Left cardiac atrium (tissue), 4 donors: ENCODE measurements around the gene ZNF423. TPM values are rescaled to one million over a fixed set of nuclear protein-coding genes. Genes with fewer than 3 reads are reported as not detected.

Experiments used
- ATAC-seq, 2 donors: fragments of 200-7000 bp; cut with Tn5 transposase; one replicate each; pipeline ENCODE4 v1.9.1; 2020; ENCODE audit warnings: mild to moderate bottlenecking in 2 of 2, moderate library complexity in 2 of 2
- DNase-seq: peaks from one replicate; pipeline ENCODE4 v3.0.0-alpha.2; 2020
- intact Hi-C, 2 donors: fragments of 100-400 bp; cut with DNase I; formaldehyde crosslinking; loops; one replicate each; pipeline versions ENCODE4 v1.14.1 to v1.15.1; 2022 to 2023
- total RNA-seq, 2 donors: library from RNA; stranded (reverse); fragmentation: NEBNext Ultra II Directional; extraction: Animal tissue kit (Norgen Biotek cat#: 25700); gene quantifications; one replicate each; pipeline ENCODE4 v1.2.1, GENCODE V29; 2021
- donor health status: DM: no; HTN: yes; CAD: no.
- donor health status: DM: no; HTN: yes; CAD: no; lungs with severe emphysema.
- donor health status: DM: yes; HTN: yes; CAD: no.
- donor health status: Dilated cardiomyopathy.

Gene ZNF423
- total RNA-seq, 2 donors from 2014 or later: 11.1 to 13.8 TPM

DNA sequence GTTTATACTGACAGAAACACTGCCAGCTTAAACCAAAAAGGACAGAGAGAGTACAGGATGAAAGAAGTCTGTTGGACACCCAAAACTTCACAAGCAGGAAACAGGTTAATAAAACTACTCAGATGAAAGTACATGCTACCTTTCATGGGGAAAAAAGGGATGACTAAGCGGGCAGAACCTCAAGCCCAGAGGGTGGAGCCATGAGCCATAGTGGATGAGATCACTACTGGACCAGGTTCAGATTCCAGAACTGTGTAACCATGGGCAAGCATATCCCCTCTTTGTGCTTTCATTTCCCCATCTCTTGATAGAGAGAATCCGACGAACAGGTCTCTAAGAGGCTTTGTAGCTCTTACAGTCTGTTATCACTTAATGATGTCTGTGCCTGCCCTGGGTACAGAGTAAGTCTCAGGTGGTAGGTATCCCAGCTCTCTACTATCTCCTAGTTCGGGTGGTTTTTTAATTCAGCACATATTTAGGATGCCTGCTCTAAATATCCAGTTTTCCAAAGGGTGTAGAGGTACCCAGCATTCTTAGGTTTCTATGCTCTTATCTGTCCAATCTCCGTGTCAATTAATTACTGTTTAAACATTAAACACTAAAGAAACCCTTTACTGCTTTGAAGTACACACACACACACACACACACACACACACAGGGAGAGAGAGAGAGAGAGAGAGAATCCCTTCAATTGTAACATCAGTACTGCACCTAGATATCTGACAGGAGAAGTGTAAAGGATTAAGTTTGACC, 206.7 kb downstream of the ZNF423 start:
- ATAC-seq (peak in 1 of 2 donors; percentile 61), DNase-seq (no peak)
- intact Hi-C loops: no loop called here

DNA sequence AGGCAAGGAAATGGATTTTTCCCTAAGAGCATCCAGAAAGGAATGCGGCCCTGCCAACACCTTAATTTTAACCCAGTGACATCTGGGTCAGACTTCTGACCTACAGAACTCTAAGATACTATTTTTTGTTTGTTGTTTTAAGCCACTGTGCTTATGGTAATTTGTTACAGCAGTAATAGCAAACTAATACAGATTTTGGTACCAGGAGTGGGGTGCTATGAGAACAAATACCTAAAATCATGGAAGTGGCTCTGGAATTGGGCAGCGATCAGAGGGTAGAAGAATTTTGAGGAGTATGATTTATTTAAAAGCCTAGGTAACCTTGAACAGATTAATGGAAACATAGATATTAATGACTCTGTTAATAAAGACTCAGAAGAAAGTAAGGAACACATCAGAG, 208.2 kb downstream of the ZNF423 start:
- ATAC-seq (no peak), DNase-seq (no peak)
- intact Hi-C loops: no loop called here

DNA sequence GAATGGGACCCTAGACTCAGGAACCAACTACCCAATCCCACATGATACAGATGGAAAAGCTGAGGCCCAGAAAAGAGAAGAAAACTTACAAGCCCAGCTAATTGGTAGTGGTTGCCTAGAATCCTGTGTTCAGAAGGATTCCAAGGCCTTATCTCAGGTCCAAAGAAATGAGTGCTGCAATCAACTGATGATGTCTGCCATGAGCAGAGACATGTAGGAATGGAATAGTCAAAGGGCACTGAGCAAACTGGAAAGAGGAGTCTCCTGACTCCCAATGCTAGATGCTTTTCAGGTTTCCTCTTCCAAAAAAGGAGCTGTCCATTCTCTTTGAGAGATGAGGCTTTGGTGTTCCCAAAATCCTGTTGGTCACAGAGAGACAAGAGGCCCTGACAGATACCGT, 210.6 kb downstream of the ZNF423 start:
- ATAC-seq (no peak), DNase-seq (no peak)
- intact Hi-C loops: no loop called here

DNA sequence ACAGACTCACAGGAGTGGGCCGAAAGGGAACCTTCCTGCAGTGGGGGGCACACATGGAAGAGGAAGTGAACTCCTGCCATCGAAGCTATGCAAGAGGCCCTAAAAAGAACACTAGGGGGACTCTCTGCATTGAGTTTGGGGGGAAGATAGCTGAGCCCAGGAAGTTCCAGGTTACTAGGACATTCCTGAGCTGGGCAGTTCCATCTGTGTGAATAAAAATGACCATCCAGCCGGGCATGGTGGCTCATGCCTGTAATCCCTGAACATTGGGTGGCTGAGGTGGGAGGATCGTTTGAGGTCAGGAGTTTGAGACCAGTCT, 211.8 kb downstream of the ZNF423 start:
- intact Hi-C loops: no loop called here
- no peak for ATAC-seq
- DNase-seq: no peak

- intact Hi-C loops: no loop called here
- ATAC-seq: peak in 1 of 2 donors; percentile 34
- no peak for DNase-seq
These were observed 212.3 kb downstream of the ZNF423 start for GRCh38 chr16:49643429-49644144.

DNA sequence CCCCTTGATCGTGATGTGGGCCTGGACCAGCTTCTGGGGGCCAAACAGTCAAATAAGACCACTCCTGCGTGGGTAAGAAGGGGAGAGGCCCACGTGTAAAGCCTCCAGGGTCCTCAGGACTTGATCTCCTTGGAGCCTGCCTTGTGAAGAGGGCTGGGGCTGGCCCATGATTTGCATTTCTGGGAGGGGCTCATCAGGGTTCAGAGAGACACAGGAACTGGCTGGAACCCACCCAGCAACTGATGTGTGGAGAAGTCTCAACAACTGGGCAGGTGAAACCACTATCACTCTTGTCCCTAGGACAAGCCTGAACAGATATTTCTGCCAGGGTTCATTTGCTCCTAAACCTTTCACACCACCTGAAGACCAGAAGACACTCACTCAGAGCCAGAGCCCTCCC, 214.7 kb downstream of the ZNF423 start:
- ATAC-seq (no peak), DNase-seq (no peak)
- intact Hi-C loops: no loop called here

DNA sequence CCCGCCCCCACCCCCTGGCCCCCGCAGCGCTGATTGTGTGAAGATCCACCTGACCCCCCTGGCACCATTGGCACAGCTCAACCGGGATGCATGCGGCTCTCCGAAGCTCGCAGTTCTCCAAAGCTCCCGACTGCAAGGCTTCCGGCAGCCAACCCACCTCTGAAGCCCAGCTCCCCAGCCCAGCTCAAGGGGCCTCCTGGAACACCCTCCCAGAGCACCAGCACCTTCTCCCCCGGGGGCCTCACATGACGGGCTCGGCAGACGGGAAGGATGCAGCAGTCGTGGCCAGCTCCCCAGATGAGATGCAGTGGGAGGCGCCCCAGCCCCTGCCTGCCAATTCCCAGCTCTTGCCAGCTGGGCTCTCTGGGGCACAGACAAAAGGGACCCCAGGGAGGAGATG, 215.3 kb downstream of the ZNF423 start:
- ATAC-seq (no peak), DNase-seq (no peak)
- intact Hi-C loops: no loop called here

GRCh38 chr16:49639739-49640431, 216.0 kb downstream of the ZNF423 start:
- ATAC-seq (peak; percentile 71 to 76), DNase-seq (peak; percentile 69)
- intact Hi-C loops: no loop called here

DNA sequence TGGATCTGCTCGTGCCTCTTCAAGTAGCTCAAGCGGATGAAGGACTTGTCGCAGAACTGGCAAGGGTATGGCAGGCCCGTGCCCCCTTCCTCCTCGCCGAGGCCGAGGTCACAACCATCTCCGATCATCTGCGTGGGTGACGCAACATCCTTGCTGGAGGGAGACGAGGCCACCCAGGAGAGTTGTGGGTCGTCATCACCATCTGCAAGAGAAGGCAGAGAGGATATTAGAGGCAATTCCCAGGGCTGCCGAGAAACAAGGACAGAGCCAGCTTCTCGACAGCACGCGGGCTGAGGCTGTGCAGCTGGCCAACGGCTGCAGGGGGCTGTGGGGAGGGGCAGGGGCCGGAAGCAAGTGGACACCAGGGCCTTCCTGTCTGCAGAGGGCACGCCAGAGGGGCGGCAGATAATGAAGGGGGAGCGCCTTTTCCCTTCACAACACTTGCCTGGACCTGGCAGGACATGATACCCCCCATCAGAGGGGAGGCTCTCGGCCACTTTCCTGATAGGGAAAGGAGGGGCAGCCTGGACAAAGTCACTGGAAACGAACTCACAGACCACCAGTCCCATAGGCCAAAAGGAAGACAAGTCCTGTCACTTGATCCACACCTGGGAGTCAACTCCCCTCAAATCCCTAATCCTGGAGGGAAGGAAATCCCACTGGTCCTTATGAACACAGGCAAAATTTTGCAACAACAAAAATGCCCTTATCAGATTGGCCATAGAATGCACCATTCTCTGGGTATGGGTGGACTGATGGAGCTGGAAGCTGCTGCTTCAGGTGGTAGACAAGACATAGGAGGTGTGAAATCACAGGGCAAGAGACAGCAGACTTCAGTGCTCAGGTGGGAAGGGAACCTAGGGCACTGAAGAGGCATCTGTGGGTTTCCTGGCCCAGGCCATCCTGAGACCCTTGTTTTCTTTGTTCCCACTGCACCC, 217.0 kb downstream of the ZNF423 start:
- ATAC-seq: peak; percentile 52 to 76
- peak; percentile 51 for DNase-seq
- intact Hi-C loops: no loop called here

GRCh38 chr16:49637933-49638672, 217.8 kb downstream of the ZNF423 start:
- no peak for DNase-seq
- intact Hi-C loops: no loop called here

DNA sequence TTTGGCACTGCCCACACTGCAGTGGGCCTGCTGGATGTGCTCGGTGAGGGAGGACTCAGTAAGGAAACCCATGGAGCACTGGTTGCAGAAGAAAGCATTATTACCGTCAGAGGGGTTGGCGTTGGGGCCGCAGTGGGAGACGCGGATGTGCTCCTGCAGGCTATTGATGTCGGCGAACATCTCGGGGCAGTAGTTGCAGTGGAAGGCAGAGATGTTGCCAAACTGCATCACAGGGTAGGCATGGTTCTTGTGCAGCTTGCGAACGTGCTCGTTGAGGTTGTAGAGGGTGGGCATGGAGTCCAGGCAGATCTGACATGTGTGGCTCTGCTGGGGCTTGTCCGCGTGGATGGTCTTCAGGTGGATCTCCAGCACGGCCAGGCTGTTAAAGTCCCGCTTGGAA, 218.4 kb downstream of the ZNF423 start:
- ATAC-seq (no peak), DNase-seq (no peak)
- intact Hi-C loops: no loop called here

More at GRCh38 chr16:49637933-49638672, 217.8 kb downstream of the ZNF423 start:
- ATAC-seq: no peak

DNA sequence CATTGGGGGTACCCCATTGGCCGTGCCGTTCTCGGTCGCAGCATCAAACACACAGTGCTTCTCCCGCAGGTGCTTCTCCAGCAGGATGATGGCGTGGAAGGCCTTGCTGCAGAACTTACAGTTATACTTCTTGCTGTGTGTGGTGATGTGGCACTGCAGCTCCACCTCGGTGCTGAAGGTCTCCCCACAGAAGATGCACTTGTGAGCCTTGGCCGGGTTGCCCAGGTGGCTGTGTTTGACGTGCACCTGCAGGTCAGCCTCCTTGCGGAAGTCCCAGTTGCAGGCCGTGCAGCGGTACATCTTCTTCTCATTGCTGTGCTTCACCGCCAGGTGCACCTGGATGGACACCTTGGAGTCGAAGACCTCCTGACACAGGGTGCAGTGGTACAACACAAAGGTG, 219.3 kb downstream of the ZNF423 start:
- DNase-seq (no peak), ATAC-seq (no peak)
- intact Hi-C loops: no loop called here

GRCh38 chr16:49635591-49636581, 220.0 kb downstream of the ZNF423 start:
- intact Hi-C loops: no loop called here
- DNase-seq (no peak), ATAC-seq (no peak)

DNA sequence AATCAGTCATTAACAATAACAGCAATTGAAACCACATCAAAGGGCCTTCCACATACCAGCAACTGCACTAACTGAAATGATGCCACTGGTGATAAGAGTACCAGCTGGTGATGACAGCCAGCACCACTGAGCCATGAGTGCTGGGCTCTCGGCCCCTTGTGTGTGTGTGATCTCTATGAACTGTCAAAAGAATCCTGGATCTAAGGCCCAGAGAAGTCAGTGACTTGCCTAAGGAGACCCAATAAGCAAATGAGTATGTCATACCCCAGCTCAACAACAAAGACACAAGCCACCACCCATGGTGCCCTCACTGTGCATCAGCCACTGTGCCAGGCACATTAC, 220.9 kb downstream of the ZNF423 start:
- ATAC-seq (no peak), DNase-seq (no peak)
- intact Hi-C loops: no loop called here

- ATAC-seq (no peak), DNase-seq (no peak)
- intact Hi-C loops: no loop called here
These were observed 221.5 kb downstream of the ZNF423 start for GRCh38 chr16:49634235-49635008.

DNA sequence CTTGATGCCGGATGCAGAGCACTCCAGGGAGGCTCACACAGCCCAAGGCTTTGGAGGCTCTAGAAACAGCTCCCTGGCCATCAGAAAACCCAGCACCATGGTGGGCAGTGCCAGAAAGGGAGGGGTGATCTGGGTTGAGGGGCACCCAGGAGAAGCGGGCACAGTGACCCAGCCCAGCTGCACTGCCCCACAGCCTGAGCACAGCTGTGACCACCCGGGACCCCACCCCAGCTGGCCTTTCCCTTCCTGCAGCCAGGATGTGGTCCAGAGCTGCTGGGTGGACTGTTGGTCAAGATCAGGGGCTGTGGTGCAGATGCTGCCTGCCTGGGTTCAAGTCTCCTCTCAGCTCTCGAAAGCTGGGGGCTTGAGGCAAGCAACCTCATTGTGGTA, 223.1 kb downstream of the ZNF423 start:
- DNase-seq (no peak), ATAC-seq (no peak)
- intact Hi-C loops: no loop called here
